Measurements from ENCODE around the gene GFI1. TPM values are rescaled to one million over a fixed set of nuclear protein-coding genes. Genes with fewer than 3 reads are reported as not detected.

The GFI1 gene
- total and polyA plus RNA-seq, 2 of the 13 experiments (the other 11 are each of a cell fraction or from before 2014, with no cell fraction given) = 10.3 to 10.5 TPM

- TF ChIP-seq ZNF142 (CRISPR knock-in tag; IDR thresholded peaks at IDR 0.05) = peak; percentile 36; the same call in 1 of the 2 replicates
- peak; percentile 65; the same call in 1 of the 2 replicates for TF ChIP-seq MYC (CRISPR knock-in tag; IDR thresholded peaks at IDR 0.05; ENCODE audit: borderline replicate concordance)
- TF ChIP-seq NCOA2 (CRISPR knock-in tag; IDR thresholded peaks at IDR 0.05) = no peak
- TF ChIP-seq ZNF160 (CRISPR knock-in tag; IDR thresholded peaks at IDR 0.05) = 0 out of 2 replicates have a peak, but pooled peaks have one; percentile 22
- TF ChIP-seq ZNF280B (CRISPR knock-in tag; IDR thresholded peaks at IDR 0.05; ENCODE audit: borderline replicate concordance) = 0 out of 2 replicates have a peak, but pooled peaks have one; percentile 37
- peak; percentile 39; the same call in 1 of the 2 replicates for TF ChIP-seq YEATS2 (CRISPR knock-in tag; IDR thresholded peaks at IDR 0.05; ENCODE audit: borderline replicate concordance)
- no peak for TF ChIP-seq ESRRA (CRISPR knock-in tag; IDR thresholded peaks at IDR 0.05; ENCODE audit: low read depth)
- 0 out of 2 replicates have a peak, but pooled peaks have one; percentile 69 for TF ChIP-seq TIGD3 (CRISPR knock-in tag; IDR thresholded peaks at IDR 0.05; ENCODE audit: borderline replicate concordance)
- TF ChIP-seq PITX1 (CRISPR knock-in tag; IDR thresholded peaks at IDR 0.05) = 0 out of 2 replicates have a peak, but pooled peaks have one; percentile 30
- TF ChIP-seq ZNF644 (CRISPR knock-in tag; IDR thresholded peaks at IDR 0.05; ENCODE audit: low read depth) = 0 out of 2 replicates have a peak, but pooled peaks have one; percentile 8
- TF ChIP-seq ZNF777 (CRISPR knock-in tag; IDR thresholded peaks at IDR 0.05) = peak; percentile 71; the same call in 1 of the 2 replicates
- 0 out of 2 replicates have a peak, but pooled peaks have one; percentile 24 for TF ChIP-seq DNMT1 (CRISPR knock-in tag; IDR thresholded peaks at IDR 0.05)
- TF ChIP-seq ZNF446 (CRISPR knock-in tag; IDR thresholded peaks at IDR 0.05) = no peak; the same call in 1 of the 2 replicates
- no peak for TF ChIP-seq RELA (CRISPR knock-in tag; IDR thresholded peaks at IDR 0.05)
- TF ChIP-seq LBX2 (CRISPR knock-in tag; IDR thresholded peaks at IDR 0.05; ENCODE audit: borderline replicate concordance) = no peak
- TF ChIP-seq ZBTB26 (CRISPR knock-in tag; IDR thresholded peaks at IDR 0.05; ENCODE audit: borderline replicate concordance) = no peak
- no peak for TF ChIP-seq NBN (conservative IDR thresholded peaks at IDR 0.05)
- TF ChIP-seq ZKSCAN1 (IDR thresholded peaks at IDR 0.05; ENCODE audit: low read length) = no peak
Measured at GRCh38 chr1:92486251-92487077, at the start of gene GFI1 (continued).

All from HepG2 (cell line).